GM18951 (cell line): ENCODE data around the gene SSX2IP.
"Not testable (repeated sequence)": the region's sequence is repeated elsewhere in the genome, so short reads cannot be mapped to it uniquely, and the experiment has no call there.

Experiments
- POLR2A ChIP-seq: IDR thresholded peaks from 4 replicates; pipeline ENCODE4 v1.6.1; 2011; ENCODE audit warnings: mild to moderate bottlenecking; ENCODE audit not compliant: insufficient read length, insufficient read depth; ENCODE audit errors: extremely low read depth
- in situ Hi-C: fragments of 300-500 bp; cut with MboI; formaldehyde crosslinking; loops from one replicate; pipeline ENCODE4 v1.12.0; 2022; ENCODE audit warnings: low sequenced_read_pairs, mixed read lengths, inconsistent platforms; ENCODE audit not compliant: unreplicated experiment

SSX2IP gene

GRCh38 chr1:84611796-84612195 is 78.5 kb downstream of the SSX2IP start:
- no peak for TF ChIP-seq POLR2A
- in situ Hi-C loops = loop anchor here (10.0 to 25.0 kb wide), 2 partner anchors 177 to 474 kb away; partner anchors contain the start of gene PRKACB

GRCh38 chr1:84611091-84611490 is 79.2 kb downstream of the SSX2IP start:
- in situ Hi-C loops = loop anchor here (10.0 to 25.0 kb wide), 2 partner anchors 176 to 474 kb away; partner anchors contain the start of gene PRKACB
- TF ChIP-seq POLR2A = no peak

- TF ChIP-seq POLR2A = no peak
- in situ Hi-C loops = loop anchor here (25.0 kb wide), 1 partner anchor 470 kb away; the partner anchor contains the start of gene PRKACB
Measured at GRCh38 chr1:84606977-84607376, 83.3 kb downstream of the SSX2IP start.

- in situ Hi-C loops = loop anchor here (25.0 kb wide), 1 partner anchor 468 kb away; the partner anchor contains the start of gene PRKACB
- TF ChIP-seq POLR2A = no peak
Measured at GRCh38 chr1:84605157-84605556, 85.1 kb downstream of the SSX2IP start.

- in situ Hi-C loops = loop anchor here (25.0 kb wide), 1 partner anchor 467 kb away; the partner anchor contains the start of gene PRKACB
- TF ChIP-seq POLR2A = no peak
Measured at GRCh38 chr1:84603941-84604830, 86.1 kb downstream of the SSX2IP start.

- in situ Hi-C loops = loop anchor here (25.0 kb wide), 1 partner anchor 466 kb away; the partner anchor contains the start of gene PRKACB
- no peak for TF ChIP-seq POLR2A
Measured at GRCh38 chr1:84603223-84603622, 87.0 kb downstream of the SSX2IP start.

GRCh38 chr1:84600796-84601195 is 89.5 kb downstream of the SSX2IP start:
- in situ Hi-C loops = loop anchor here (25.0 kb wide), 1 partner anchor 463 kb away; the partner anchor contains the start of gene PRKACB
- no peak for TF ChIP-seq POLR2A

- no peak for TF ChIP-seq POLR2A
- in situ Hi-C loops = no loop called here
Measured at GRCh38 chr1:84598846-84599741, 91.2 kb downstream of the SSX2IP start.

- no peak for TF ChIP-seq POLR2A
Measured at GRCh38 chr1:84598418-84598817, 91.8 kb downstream of the SSX2IP start.

GRCh38 chr1:84597011-84597410 is 93.2 kb downstream of the SSX2IP start:
- in situ Hi-C loops = no loop called here
- no peak for TF ChIP-seq POLR2A

More at GRCh38 chr1:84598418-84598817, 91.8 kb downstream of the SSX2IP start:
- in situ Hi-C loops = no loop called here

GRCh38 chr1:84594959-84595358 is 95.3 kb downstream of the SSX2IP start:
- in situ Hi-C loops = not testable (repeated sequence)
